GM19043 (cell line): ENCODE measurements around the gene CDK5R1.

Experiments
- ATAC-seq: cut with Tn5 transposase; IDR thresholded peaks from one replicate; pipeline ENCODE4 v1.9.1; 2021; ENCODE audit warnings: low read depth; ENCODE audit not compliant: unreplicated experiment

CDK5R1 gene

GRCh38 chr17:32491371-32492263 is 4.8 kb downstream of the CDK5R1 start:
- ATAC-seq = no peak

DNA sequence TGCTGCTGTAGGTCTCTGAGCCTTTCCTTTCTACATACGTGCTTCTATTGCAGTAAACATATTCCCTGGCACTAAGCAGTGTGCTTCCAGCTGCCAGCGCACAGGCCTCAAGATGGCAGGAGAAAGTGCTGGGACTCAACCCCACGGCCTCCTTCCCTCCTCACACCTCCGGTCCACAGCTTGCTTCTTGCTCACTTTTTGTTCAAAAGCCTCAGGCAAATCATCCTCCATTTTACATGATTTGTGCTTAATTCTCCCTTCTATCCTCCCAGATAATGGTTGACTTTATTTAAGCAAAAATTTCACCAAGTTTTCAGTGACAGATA is 5.4 kb downstream of the CDK5R1 start:
- no peak for ATAC-seq

- no peak for ATAC-seq
Measured at GRCh38 chr17:32492648-32493289, 6.0 kb downstream of the CDK5R1 start.

DNA sequence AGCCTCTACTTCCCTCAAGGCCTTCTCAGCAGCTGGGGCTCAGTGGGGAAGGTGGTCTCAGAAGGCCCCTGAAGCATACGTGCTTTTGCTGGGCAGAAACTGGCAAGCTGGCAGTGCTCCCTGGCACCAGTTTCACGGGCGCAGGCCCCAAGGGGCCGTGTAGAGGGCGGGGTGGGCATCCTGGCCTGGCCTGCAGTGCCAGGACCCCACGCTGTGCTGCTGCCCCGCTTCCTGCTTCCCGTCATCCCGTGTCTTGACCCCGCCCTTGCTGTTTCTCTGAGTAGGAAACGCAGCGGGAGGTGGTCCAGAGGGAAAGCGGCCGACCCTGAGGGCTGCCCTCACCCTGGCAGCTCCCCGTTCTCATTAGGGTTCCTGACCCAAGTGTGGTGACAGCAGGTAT is 6.8 kb downstream of the CDK5R1 start:
- ATAC-seq = no peak

DNA sequence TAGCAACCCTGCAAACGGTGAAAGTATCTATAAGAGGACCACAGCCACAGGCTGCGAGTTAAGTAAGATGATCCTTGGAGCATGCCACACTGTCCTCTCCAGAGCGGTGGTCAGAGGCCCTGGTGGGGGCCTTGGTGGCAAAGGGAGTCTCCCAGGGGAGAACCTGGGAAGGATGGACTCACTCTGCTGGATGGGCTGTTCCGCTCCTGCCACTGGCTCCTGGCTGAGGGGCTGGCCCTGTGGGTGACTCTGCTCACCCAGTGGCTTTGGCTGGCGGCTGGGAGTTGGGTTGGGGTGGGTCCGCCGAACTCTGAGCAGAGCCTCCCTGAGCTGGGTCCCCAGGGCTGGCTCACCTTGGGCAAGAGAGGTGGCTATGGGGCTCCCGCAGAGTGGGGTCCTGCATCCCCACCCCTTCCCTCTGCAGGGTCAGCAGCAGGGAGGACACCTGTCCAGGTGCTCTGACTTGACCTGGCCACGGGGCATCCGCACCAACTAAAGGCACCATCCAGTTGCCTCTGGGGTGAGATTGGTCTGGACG is 7.3 kb downstream of the CDK5R1 start:
- no peak for ATAC-seq

DNA sequence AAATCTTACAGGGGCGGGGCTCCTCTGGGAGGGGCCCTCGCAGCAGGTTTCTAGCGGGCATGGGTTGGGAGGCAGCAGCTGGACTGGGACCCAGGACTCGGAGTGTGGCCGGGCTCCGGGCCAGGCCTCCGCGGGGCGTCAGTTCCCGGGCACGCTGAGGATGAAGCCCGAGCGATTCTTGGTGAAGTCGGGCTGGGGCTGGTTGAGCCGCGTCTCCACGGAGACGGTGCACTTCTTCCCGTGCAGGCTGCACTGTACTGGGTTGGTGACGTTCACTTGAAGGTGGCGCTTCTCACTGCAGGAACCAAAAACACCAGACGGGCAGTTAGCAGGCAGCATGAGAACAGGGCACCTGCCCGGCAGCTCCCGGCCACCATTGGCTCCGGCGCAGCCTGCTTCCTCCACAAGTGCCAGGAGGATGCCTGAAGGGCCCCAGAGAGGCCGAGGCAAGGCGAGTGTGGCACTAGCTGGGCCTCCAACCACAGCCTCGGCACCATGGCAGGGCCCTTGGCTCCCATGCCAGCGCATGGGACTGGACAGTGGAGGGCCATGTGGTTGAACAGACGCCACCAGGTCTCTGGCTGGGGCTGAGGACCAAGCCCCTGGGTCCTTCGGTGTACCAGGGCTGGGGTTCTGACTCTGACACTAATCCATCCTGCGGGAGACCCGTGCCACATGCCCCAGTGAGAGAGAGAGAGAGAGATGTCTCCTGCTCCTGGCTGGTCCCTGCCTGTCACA is 8.0 kb downstream of the CDK5R1 start:
- no peak for ATAC-seq

GRCh38 chr17:32495359-32496231 is 8.8 kb downstream of the CDK5R1 start:
- ATAC-seq = no peak

GRCh38 chr17:32496395-32497073 is 9.7 kb downstream of the CDK5R1 start:
- ATAC-seq = no peak

DNA sequence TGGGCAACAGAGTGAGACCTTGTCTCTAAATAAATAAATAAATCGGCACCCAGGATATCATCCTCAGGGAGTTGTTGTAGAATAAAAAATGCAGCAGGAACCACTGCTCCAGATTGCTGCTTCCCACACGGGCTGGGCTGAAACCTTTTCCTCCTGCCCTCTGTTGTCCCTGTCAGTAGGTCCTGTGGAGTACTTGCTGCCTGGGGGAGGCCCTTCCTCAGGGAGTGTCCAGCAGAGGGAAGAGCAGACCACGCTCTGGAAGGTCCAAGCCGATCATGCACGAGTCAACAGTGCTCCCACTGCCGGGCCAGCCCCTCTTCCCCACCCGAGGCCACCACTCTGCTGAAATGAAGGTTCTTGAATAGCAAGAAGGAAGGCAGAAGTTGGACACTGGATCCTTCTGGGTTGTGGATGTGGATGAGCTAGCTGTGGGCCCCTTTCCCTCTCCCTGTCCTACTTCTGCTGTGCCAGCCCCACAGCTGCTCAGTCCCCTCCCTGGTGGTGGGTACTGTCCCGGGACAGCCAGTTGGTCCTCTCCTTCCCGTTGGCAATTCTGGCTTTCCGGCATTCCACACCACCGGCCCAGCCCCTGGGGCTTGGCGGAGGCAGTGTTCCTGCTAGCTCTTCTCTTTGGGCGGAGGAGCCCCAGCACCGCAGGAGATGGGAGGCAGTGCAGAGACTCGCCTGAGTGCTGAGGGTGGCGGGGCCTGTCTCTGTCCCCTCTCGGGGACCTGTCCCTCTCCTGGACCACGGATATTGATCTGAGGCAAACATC is 10.8 kb downstream of the CDK5R1 start:
- no peak for ATAC-seq

DNA sequence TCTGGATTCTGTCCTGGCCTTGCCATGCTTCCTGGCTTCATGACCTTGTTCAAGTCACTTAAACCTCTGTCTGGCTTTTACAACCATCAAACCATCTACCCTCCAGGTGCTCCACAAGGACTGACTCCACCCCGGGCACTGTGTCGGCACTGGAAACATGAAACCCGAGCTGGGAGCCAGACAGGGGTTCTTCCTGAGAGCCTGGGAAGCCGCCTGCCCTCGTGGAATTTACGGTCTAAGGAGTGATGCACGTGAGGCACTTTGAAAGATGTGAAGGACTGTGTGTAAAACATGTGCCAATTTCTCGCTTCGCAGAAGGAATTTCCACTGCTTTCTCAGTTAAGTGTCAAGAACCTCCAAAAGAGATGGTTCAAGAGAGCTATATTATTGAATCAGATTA is 11.6 kb downstream of the CDK5R1 start:
- no peak for ATAC-seq

GRCh38 chr17:32502013-32502412 is 15.2 kb downstream of the CDK5R1 start:
- ATAC-seq = no peak

DNA sequence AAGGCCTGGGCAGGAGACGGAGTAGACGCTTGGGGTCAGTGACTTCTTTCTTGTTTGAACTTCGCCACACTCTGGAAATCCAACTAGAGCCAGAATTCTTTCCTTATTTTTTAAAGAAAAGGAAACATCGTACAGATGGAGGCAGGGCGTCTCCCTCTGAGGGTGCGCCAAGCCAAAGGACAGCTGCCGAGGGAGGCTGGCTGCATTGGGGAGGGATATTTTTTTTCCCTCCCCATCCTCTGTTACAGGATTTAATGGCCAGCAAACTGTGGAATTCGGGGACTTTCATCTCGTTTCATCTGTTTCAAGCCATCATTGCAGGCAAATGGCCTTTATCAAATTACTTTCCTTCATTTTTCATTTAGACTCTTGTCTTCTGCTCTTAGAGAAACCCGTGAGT is 15.9 kb downstream of the CDK5R1 start:
- no peak for ATAC-seq

GRCh38 chr17:32503251-32504165 is 16.7 kb downstream of the CDK5R1 start:
- peak; percentile 90 for ATAC-seq

- no peak for ATAC-seq
Measured at GRCh38 chr17:32504166-32504990, 17.6 kb downstream of the CDK5R1 start.

DNA sequence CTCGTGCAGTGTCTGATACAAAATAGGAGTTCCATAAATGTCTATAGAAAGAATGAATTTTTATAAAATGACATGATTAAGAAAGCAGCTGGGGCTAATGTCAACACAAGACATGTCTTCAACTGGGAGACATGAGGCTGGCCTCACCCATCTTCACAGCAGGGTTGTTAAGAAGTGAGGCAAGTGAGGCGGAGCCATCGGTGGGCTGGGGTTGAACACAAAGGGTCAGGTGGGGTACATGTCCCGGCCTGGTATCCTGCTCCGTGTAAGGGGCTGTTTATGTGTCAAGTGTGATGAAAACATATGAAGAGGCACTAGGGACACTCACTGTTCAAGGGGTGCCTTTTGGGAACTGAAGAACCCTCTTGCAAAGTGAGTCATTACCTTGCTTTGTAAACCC is 22.1 kb downstream of the CDK5R1 start:
- no peak for ATAC-seq

- ATAC-seq = no peak
Measured at GRCh38 chr17:32510466-32510865, 23.7 kb downstream of the CDK5R1 start.

DNA sequence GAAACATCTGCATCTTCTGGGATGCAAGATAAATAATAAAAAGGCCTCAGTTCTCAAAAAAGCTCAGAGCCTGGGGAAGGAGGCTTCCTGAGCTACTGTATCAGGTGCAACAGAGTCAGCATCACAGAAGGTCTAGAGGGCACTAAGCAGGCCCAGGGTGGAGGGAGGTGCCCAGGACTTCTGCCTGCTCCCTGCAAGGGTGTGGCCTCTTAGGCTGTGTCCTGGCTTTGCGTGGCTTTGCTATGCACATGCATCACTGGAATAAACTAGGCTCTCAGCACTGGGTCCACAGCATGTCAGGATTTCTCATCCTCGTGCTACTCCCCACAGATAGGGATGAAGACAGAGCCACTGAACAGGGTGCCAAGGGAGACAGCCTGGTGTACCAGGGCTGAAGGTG is 25.5 kb downstream of the CDK5R1 start:
- no peak for ATAC-seq
